NB4 (cell line): Measurements from ENCODE around the gene CORO2A.

Experiments
- DNase-seq: peaks from one replicate; pipeline ENCODE4 v3.0.0; 2010; ENCODE audit warnings: low read depth
- H3K4me3 ChIP-seq: one replicate; pipeline ENCODE4 v1.5.1; 2011; ENCODE audit warnings: mild to moderate bottlenecking, low read depth, low read length, moderate library complexity
- CTCF ChIP-seq: IDR thresholded peaks from one replicate; pipeline ENCODE4 v1.5.1; 2012; ENCODE audit warnings: low read depth, low read length
- MAX ChIP-seq: IDR thresholded peaks from 2 replicates; pipeline ENCODE4 v1.6.1; 2011; ENCODE audit warnings: low read depth, low read length
- MYC ChIP-seq: IDR thresholded peaks from 2 replicates; pipeline ENCODE4 v1.6.1; 2011; ENCODE audit warnings: low read depth, low read length
- POLR2A ChIP-seq: IDR thresholded peaks from 2 replicates; pipeline ENCODE4 v1.6.1; 2011; ENCODE audit warnings: mild to moderate bottlenecking; ENCODE audit not compliant: insufficient read length; ENCODE audit errors: extremely low read depth

Gene CORO2A

GRCh38 chr9:98201102-98201501 lies 8.7 kb upstream of the CORO2A start:
- no peak for DNase-seq
- TF ChIP-seq CTCF (no peak), POLR2A (no peak), MAX (no peak), MYC (no peak)
- H3K4me3 ChIP-seq, result no peak overlapping the region

GRCh38 chr9:98199388-98200033 lies 7.1 kb upstream of the CORO2A start:
- TF ChIP-seq MAX (no peak), CTCF (no peak), POLR2A (no peak), MYC (no peak)
- H3K4me3 ChIP-seq, result no peak overlapping the region
- no peak for DNase-seq

GRCh38 chr9:98195671-98196070 lies 3.2 kb upstream of the CORO2A start:
- DNase-seq, result no peak
- TF ChIP-seq CTCF (no peak), MYC (no peak), POLR2A (no peak), MAX (no peak)
- H3K4me3 ChIP-seq, result no peak overlapping the region

- peak overlapping the region; percentile 64 for H3K4me3 ChIP-seq
- no peak for TF ChIP-seq MAX
- no peak for TF ChIP-seq POLR2A
- no peak for TF ChIP-seq MYC
- no peak for TF ChIP-seq CTCF
Observed at GRCh38 chr9:98193336-98193944, 1.0 kb upstream of the CORO2A start.

GRCh38 chr9:98191671-98192502 lies 550 bp downstream of the CORO2A start:
- H3K4me3 ChIP-seq, result peak overlapping the region; percentile 57
- DNase-seq, result peak; percentile 57
- TF ChIP-seq MAX (no peak), MYC (no peak), CTCF (no peak)

More at GRCh38 chr9:98193336-98193944, 1.0 kb upstream of the CORO2A start:
- DNase-seq, result no peak
